D721Med (cell line): ENCODE data around the gene CCDC47.

Experiments used
- DNase-seq: peaks from one replicate; pipeline ENCODE4 v3.0.0; 2011; ENCODE audit warnings: low spot score; ENCODE audit not compliant: insufficient read length
- FAIRE-seq: peaks from 2 replicates; lab custom pipeline; 2011; peaks lifted over from hg19 to GRCh38; lab: Jason Lieb, UNC
- CTCF ChIP-seq: IDR thresholded peaks from 2 replicates; pipeline ENCODE4 v1.5.1; 2012; ENCODE audit warnings: mild to moderate bottlenecking, control low read depth; ENCODE audit not compliant: insufficient read depth; ENCODE audit errors: missing control alignments

The CCDC47 gene

GRCh38 chr17:63698886-63699637 lies 74.3 kb downstream of the CCDC47 start:
- FAIRE-seq (no peak), DNase-seq (no peak)
- no peak for TF ChIP-seq CTCF

- no peak for TF ChIP-seq CTCF
- FAIRE-seq, result no peak
- no peak for DNase-seq
These were observed 75.0 kb downstream of the CCDC47 start for GRCh38 chr17:63698381-63698885.

GRCh38 chr17:63697341-63698286 lies 75.8 kb downstream of the CCDC47 start:
- no peak for DNase-seq
- peak; percentile 64 for TF ChIP-seq CTCF
- no peak for FAIRE-seq

GRCh38 chr17:63696381-63696961 lies 76.9 kb downstream of the CCDC47 start:
- DNase-seq, result no peak
- peak; percentile 36 for TF ChIP-seq CTCF
- no peak for FAIRE-seq

- no peak for DNase-seq
- no peak for TF ChIP-seq CTCF
- no peak for FAIRE-seq
These were observed 77.5 kb downstream of the CCDC47 start for GRCh38 chr17:63695889-63696288.
